ENCODE measurements around the gene RRP36. TPM values are rescaled to one million over a fixed set of nuclear protein-coding genes. Genes with fewer than 3 reads are reported as not detected.
A peak's percentile ranks its signal among the peaks of the same experiment; 100 is the strongest.
"Not testable (repeated sequence)": the region's sequence is repeated elsewhere in the genome, so short reads cannot be mapped to it uniquely, and the experiment has no call there.

Gene RRP36
- total RNA-seq, 2 donors from 2014 or later: 24.7 to 37.0 TPM

DNA sequence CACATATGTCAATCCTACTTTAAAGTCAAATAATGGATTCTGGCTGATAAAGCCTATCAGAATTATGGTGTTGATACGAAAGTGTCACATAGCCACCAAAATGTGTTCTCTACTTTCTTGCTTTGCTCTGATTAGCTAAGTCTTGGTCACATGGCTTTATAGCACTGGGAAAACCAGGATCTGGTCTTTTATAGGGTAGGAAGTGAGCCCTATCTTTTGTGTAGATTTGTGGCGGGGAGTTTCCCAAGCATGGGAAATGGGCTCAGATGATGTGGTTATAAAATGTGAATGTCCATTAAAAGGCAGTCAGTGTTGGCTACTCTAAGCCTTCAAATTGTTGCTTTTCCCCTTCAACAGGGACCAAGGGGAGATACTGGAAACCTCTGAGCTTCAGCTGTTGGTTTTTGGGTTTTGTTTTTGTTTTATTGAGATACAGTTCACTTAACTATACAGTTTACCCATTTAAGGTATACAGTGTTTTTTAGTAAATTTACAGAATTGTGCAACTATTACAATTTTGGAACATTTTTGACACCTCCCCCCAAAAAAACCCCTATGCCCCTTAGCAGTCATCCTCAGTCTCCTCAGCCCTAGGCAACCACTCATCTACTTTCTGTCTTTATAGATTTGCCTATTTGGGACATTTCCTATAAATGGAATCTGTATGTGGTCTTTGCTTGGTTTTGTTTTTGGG, 12.2 kb downstream of the RRP36 start:
- intact Hi-C loops (cut with DNase I): no loop called here
- DNase-seq (no peak), ATAC-seq (no peak)

DNA sequence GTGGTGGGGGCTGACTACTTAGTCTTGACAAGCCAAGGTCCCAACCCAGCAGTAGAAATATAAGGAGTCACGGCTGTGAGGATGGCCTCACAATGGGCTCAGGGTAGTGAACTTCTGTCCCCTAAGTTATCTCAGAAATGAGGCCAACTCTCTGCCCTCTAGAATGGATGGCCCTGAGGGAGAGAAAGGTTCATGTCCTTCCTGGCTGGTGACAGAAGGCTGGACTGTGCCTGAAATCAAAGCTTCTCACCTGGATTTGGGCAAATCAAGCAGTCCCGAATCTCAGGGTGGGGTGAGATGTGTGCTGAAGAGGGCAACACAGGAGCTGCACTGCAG, 12.7 kb downstream of the RRP36 start:
- DNase-seq: no peak
- intact Hi-C loops (cut with DNase I): no loop called here
- ATAC-seq: no peak

DNA sequence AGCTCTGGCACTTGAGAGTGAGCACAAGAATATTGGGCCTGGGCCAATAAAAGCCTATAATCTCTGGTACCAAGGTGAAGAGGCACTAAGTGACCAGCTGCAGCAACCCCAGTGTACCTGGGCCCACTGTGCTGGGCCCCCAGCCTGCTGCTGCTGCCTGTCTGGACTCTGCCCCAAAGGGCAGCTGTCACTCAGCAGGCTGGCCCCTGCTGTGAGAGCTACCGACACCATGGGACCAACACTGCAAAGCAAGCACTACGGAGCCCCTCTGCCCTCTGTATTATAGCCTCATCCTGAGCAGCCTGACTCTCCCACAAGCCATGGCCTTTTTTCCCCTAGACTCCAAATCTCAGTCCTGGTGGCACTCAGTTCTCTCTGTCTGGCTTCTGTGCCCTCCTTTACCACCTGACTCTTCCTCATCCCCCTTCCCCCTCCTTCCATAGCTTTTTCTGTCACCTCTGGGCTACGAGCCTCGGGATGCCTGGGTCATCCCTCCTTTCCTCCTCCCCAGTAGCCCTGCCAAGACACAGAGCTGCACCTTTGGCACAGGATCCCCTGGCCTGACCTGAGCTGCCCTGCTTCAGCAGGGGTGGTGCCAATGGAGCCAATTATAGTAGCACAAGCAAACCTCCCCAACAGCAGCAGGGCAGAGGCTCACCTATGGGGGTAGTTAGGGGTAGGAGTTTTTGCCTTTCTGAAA, 14.2 kb downstream of the RRP36 start:
- DNase-seq: no peak
- intact Hi-C loops (cut with DNase I): no loop called here

DNA sequence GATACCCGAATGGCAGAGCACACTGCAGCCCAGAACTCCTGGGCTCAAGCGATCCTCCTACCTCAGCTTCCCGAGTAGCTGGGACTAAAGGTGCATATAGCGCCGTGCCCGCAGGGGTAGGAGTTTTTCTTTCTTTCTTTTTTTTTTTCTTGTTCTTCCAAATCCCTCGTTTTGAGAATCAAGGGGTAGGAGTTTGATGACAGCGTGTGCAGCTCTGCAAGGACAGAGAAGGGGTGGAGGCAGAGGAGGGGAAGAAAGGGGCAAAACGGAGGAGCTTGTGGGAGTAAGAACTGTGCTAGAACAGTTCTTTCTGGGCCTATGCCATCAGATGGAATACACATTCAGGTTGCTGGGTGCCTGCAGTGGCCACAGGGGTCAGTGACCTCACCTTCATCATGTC, 15.3 kb downstream of the RRP36 start:
- ATAC-seq: no peak
- intact Hi-C loops (cut with DNase I): no loop called here
- DNase-seq: no peak

More for the DNA sequence above, 14.2 kb downstream of the RRP36 start:
- peak; percentile 69 to 70 for ATAC-seq

DNA sequence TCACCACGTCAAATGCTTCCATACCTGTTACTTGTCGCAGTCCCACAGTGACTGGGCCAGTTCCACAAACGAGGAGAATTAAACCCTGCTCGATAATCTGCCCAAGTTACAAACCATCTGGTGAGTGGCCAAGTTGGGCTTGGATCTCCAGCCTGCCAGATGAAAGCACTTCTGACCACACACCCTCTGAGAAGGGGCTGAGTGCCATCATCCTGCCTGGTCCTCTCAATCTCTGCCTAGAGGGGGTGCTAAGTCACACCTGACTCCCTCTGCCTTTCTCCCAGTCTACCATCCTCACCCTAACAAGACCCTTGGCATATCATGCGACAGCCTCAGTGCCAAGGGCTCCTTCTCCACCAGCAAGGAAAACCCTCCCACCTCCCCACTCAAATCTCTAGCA, 15.8 kb downstream of the RRP36 start:
- ATAC-seq: peak; percentile 7 to 72
- intact Hi-C loops (cut with DNase I): no loop called here
- no peak for DNase-seq

DNA sequence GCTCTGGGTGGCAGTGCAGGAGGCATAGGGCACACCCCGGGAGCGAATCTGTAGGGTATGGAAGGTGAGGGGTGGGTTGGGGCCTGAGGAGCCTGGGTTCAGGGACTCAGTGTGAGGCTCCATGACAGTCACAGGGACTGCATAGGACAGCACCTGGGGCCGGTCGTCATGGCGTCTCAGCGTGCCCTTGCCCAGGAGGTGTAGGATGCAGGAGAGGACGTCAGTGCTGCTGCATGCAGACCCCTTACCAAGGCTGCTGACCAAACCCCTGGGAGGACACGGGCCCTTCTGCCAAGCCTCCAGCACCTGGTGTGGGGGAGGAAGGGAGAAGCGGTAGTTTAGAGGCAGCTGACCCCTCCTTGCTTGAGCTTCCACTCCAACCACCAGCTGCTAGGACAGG, 16.3 kb downstream of the RRP36 start:
- intact Hi-C loops (cut with DNase I): no loop called here
- DNase-seq: no peak
- ATAC-seq: no peak

DNA sequence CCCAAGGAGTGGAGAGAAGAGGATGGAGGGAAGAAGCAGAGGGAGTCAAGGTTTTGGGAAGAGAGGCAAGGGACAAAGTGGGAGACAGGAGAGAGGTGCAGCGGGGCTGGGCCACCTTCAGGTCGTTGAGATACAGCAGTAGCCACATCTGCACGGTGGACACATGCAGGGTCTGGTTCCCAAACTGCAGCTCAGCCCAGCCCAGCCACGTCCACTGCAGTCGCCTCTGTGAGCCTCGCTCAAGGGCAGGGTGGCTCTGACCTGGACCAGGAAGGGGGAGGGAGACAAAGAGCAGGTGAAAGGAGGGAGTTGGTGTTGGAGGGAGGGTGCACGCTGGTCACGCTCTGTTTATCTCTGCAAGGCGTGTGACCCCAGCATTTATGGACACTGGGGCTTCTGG, 17.3 kb downstream of the RRP36 start:
- DNase-seq (no peak), ATAC-seq (no peak)
- intact Hi-C loops (cut with DNase I): no loop called here

DNA sequence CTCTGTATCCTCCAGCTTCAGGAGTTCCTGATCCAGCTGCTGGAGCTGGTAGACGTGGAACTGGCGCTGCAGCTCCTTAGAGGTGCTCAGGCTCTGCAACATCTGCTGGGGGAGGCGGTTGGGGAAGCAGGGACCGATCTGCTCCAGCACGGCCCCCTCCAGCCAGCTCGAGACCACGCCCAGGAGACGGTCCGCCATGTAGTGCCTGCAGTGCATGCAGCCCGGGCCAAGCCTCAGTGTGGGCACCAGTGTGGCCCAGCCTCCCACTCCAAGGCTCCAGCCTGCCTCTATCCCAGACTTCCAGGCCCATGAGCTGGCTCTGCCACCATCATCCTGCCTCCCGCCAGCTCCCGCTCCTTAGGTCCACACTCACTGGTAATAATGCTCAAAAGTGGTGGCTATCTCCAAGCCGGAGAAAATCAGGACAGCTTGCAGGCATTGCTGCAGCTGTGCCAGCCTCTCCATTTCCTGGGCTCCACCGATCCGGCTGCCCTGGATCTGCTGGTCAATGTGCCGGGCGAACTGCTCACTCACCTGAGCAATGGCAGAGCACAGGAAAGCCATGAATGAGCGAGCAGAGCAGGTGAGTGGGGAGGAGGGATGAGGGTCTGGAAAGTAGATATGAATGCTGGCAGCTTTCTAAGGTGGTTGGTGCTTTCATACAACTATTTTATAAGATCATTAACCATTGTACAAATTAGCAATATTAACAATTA, 19.3 kb downstream of the RRP36 start:
- intact Hi-C loops (cut with DNase I): no loop called here
- DNase-seq (no peak), ATAC-seq (no peak)

DNA sequence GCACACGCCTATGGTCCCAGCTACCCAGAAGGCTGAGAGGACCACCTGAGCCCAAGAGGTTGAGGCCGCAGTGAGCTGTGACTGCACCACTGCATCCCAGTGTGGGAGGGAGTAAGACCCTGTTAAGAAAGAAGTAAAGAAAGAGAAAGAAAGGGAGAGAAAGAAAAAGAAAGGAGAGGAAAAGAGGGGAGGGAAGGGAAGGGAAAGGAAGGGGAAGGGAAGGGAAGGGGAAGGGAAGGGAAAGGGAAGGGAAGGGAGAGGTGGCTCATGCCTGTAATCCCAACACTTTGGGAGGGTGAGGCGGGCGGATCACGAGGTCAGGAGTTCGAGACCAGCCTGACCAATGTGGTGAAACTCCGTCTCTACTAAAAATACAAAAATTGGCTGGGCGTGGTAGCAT, 20.1 kb downstream of the RRP36 start:
- intact Hi-C loops (cut with DNase I); ATAC-seq; DNase-seq: not testable (repeated sequence)

DNA sequence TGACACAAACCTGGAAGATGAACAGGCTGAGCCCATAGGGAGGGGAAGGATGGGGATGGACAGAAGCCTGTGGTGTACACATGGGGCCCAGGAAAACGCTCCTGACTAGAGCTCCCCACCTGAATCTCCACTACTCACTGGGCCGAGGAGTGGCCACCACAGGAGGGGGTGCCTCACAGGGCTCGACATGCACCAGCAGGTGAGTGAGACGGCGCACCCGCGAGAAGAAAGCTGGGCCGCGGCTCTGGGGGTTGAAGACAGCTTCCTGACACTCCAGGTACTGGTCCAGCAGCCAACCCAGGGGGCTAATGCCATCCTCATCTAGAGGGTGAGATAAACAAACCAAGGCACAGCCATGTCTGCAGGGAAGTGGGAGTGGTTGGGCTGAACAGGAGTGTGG, 21.9 kb downstream of the RRP36 start:
- intact Hi-C loops (cut with DNase I): no loop called here

DNA sequence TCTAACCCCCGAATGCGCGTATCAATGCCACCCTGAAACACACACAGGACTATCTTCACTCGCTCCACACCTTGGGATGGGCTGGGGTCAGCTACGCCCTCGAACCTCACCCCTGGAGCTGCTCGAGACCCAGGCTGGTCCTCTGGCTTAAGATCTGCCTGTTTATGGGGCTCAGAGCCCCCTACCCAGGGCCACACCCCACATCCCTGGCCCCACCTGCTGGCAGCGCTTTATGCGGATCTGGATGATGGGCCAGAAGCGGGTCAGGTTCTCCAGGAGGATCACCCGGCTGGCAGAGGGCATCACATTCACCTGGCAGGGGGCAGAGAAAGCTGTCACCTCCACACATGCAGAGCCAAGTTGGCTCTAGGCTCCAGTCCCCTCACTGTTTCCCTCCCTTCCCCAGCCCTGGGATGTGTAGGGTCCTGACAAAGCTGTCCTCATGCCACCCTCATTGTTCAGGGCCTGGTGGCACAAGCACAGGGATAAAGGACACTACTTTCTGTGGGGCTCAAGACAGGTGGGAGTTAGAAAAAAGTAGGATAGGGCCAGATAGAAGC, 24.0 kb downstream of the RRP36 start:
- no peak for ATAC-seq
- DNase-seq: no peak
- intact Hi-C loops (cut with DNase I): no loop called here

More for the DNA sequence above, 21.9 kb downstream of the RRP36 start:
- DNase-seq (no peak), ATAC-seq (no peak)

DNA sequence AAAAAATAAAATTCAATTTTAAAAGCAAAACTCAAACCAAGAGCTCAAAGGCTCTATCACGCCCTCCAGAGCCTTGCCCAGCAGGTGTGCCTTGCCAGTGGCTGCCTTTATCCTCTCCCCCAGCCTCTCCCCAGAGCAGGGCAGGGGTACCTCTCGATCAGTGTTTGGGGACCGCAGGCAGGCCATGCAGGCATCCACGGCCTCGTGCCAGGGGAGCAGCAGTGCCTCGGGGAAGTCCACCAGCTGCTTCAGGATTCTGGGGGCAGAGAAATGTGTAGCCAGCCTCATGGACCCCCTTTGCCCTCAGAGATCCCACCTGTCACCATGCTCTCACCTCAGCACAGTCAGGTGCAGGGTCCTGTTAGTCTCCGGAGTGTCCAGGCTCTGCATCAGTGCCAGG, 26.6 kb downstream of the RRP36 start:
- no peak for DNase-seq
- intact Hi-C loops (cut with DNase I): no loop called here
- no peak for ATAC-seq

DNA sequence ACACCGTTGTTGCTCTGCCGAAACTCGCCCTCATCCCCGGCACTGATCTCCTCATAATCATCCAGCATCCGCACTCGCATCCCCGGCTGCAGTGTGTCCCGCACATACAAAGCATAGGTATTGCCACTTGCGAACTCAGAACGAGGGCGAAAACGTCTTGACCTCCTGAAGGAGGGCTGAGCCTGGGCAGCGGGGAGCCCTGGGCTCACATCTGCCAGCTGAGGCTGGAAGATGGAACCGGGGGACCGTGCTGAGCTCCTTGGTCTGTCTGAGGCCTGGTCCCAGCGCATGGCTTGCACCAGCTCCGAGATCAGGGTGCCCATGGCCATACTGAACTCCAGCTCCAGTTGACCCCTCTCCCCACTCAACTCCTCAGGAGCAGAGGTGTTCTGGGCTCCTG, 29.6 kb downstream of the RRP36 start:
- ATAC-seq (no peak), DNase-seq (no peak)
- intact Hi-C loops (cut with DNase I): loop anchor here in 1 of 2 donors (5.0 kb wide), 1 partner anchor 34 kb away; no protein-coding TSS in a partner anchor

DNA sequence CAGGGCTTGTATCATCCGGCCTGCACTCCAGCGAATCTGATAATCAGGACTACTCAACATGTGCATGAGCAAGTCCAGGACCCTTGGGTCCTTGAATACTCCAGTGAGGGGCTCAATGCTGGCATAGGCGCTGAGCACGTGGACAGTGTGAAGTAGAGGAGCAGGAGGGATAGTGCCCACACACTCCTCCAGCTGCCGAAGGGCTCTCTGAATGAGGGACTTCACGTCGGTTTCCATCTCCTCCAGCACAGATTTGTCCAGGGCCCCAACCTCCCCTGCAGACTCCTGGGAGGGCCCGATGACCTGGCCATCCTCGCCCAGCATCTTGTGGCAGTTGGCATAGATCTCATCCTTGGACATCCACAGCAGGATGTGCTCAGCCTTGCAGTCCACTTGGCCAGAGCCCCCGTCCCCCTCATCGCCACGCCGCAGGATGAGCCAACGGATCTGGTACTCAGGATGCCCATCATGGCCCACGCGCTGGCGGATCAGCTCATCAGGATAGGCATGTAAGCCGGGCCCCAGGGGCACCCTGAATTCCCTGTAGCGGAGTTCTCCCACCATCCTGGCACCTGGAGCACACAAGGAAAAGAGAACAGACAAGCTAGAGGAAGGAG, 30.9 kb downstream of the RRP36 start:
- ATAC-seq (no peak), DNase-seq (no peak)
- intact Hi-C loops (cut with DNase I): loop anchor here in 1 of 2 donors (5.0 kb wide), 1 partner anchor 35 kb away; no protein-coding TSS in a partner anchor

DNA sequence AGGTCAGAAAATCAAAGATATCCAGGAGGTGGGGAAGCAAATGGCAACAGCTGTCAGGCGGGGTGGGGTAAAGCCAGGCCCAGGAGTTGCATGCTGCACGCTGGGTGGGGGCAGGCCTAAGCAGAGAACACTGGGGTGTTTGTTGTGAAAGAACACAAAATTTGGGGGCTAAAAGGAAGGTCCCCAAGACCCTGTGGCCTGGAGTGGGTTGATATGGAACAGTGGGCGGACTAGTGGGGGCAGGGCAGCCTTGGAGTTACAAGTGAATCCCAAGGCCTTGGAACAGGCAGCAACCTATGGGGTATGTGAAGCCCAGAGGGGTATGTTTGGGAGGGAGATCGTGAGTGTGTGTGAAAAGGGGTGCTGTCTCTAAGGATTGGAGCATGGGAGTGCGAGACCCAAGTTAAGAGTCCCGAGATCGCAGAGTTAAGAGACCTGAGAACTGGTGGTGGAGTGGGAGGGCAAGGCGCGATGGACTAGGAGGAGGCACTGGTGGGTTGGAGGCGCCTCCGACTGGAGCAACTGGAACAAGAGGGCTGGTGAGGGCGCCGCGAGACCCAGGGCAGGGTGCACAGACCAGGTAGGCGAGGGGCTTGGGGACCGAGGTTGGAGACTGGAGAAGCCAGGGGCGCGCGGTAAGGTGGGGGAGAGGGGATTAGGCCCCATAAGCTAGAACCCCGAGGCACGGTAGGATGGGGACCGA, 31.6 kb downstream of the RRP36 start:
- DNase-seq: peak; percentile 53
- intact Hi-C loops (cut with DNase I): loop anchor here in 1 of 2 donors (5.0 kb wide), 1 partner anchor 36 kb away; no protein-coding TSS in a partner anchor
- peak; percentile 33 to 37 for ATAC-seq

DNA sequence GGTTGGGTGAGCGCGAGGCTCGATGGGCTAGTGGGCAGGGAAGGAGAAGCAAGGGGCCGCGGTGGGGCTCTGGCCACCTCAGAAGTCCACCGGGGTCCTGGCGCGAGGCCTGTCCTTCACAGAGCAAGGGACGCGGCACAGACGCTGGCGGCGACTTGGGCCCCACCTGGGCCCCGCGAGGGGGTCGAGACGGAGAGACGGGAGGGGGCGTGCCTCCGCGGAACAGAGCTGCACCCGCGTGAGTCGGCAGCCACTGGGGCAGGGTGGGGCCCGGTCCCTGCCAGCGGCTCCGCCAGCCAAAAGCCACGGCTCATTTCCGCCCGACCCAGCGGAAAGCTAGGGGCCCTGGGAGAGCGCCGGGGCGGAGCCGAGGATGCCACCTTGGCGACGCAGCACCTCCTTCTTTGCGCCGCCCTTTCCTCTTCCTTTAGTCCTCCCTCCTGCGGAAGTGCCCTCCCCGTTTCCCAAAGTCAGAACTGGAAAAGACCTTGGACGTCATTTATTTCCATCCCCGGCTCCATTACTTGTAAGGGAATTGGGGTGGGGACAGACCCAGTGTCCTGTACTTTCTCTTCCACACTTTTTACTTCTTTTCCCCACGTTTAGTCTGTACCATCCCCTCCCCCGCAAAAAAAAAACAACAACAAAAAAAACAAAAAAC, 32.3 kb downstream of the RRP36 start, which contains the start of gene CUL7:
TSS of gene CUL7 (minus strand) at position 307 of the 661 bp plus-strand sequence. CDS start 1,063 bp downstream, outside the sequence.
- peak; percentile 97 to 98 for ATAC-seq
- intact Hi-C loops (cut with DNase I): loop anchor here in 1 of 2 donors (5.0 kb wide), 1 partner anchor 36 kb away; no protein-coding TSS in a partner anchor
- DNase-seq: peak; percentile 97

DNA sequence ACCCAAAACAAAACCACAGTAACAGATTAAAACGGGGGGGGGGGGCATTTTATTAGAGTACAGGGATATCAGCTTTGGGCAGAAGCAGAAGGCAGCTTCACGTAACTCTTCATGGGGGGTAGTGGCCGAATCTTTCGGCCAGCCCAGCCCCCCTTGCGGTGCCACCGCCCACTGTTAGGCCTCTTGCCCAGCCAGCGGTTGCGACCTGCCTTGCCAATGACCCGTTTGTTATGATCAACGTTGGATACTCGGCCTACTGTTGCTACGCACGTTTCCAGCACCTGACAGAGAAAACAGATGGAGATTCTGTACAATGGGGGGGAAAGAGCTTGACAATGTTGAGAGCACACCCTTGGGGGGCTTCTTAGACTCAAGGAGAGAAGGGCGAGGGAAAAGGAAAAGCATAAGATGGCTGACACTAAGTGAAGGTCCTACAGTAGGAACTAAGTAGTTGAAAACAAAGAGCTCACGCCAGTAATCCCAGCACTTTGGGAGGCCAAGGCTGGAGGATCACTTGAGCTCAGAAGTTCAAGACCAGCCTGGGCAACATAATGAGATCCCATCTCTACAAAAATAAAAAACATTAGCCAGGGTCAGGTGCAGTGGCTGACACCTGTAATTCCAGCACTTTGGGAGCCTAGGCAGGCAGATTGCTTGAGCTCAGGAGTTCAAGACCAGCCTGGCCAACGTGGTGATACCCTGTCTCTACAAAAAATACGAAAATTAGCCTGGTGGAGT, 33.0 kb downstream of the RRP36 start:
- intact Hi-C loops (cut with DNase I): loop anchor here in 1 of 2 donors (5.0 kb wide), 1 partner anchor 37 kb away; no protein-coding TSS in a partner anchor
- ATAC-seq (no peak), DNase-seq (no peak)

Data from left cardiac atrium (tissue), 4 donors.